ENCODE data around the gene ADGRG7.

Gene ADGRG7

GRCh38 chr3:100743535-100743934 is 134.1 kb downstream of the ADGRG7 start:
- no peak for DNase-seq (ENCODE audit: low spot score)

- DNase-seq (ENCODE audit: low spot score) = no peak
Measured at GRCh38 chr3:100744671-100745070, 135.3 kb downstream of the ADGRG7 start.
